Keratinocyte (primary cell): ENCODE data around the gene PARD6G. TPM values are rescaled to one million over a fixed set of nuclear protein-coding genes. Genes with fewer than 3 reads are reported as not detected.
"Not testable (repeated sequence)": the region's sequence is repeated elsewhere in the genome, so short reads cannot be mapped to it uniquely, and the experiment has no call there.

ENCODE experiments used
- DNase-seq: peaks from one replicate; pipeline ENCODE4 v3.0.0-alpha.2; 2011; ENCODE audit warnings: low read depth, missing footprints, low spot score
- FAIRE-seq: peaks from 2 replicates; lab custom pipeline; 2011; peaks lifted over from hg19 to GRCh38; lab: Jason Lieb, UNC
- H2AFZ ChIP-seq: 2 replicates; pipeline ENCODE4 v1.6.0; 2012; ENCODE audit warnings: low read length, control low read depth, inconsistent platforms; ENCODE audit not compliant: control insufficient read depth
- H3K27ac ChIP-seq: 2 replicates; pipeline ENCODE4 v1.5.1; 2011; ENCODE audit warnings: low read length; ENCODE audit not compliant: control insufficient read depth, insufficient read depth
- H3K27me3 ChIP-seq: 3 replicates; pipeline ENCODE4 v1.6.0; 2011; ENCODE audit warnings: low read length; ENCODE audit not compliant: control insufficient read depth, insufficient read depth; ENCODE audit errors: extremely low read depth
- H3K36me3 ChIP-seq, 2 experiments: 2 replicates in 1 of 2; 3 replicates in 1 of 2; pipeline ENCODE4 v1.5.1; 2011; ENCODE audit warnings: low read length in 2 of 2, mild to moderate bottlenecking in 1 of 2; ENCODE audit not compliant: control insufficient read depth in 2 of 2, insufficient read depth in 2 of 2; ENCODE audit errors: extremely low read depth in 1 of 2
- H3K4me1 ChIP-seq: 3 replicates; pipeline ENCODE4 v1.5.1; 2011; ENCODE audit warnings: low read length; ENCODE audit not compliant: control insufficient read depth, insufficient read depth; ENCODE audit errors: extremely low read depth
- H3K4me2 ChIP-seq: 3 replicates; pipeline ENCODE4 v1.6.0; 2011; ENCODE audit warnings: low read depth, low read length; ENCODE audit not compliant: control insufficient read depth, insufficient read depth; ENCODE audit errors: extremely low read depth
- H3K4me3 ChIP-seq, 3 experiments: fragments of 200-600 bp in 1 of 3; sonication (generic) in 1 of 3; 2 replicates in 2 of 3; 3 replicates in 1 of 3; pipeline ENCODE4 v1.5.1; 2011 to 2016; ENCODE audit warnings: low read length in 3 of 3, mild to moderate bottlenecking in 3 of 3, control low read depth in 2 of 3, inconsistent platforms in 1 of 3, low read depth in 1 of 3, mixed read lengths in 1 of 3, mixed run types in 1 of 3, moderate library complexity in 1 of 3; ENCODE audit not compliant: control insufficient read depth in 2 of 3, insufficient read depth in 2 of 3; ENCODE audit errors: extremely low read depth in 1 of 3
- H3K79me2 ChIP-seq: 2 replicates; pipeline ENCODE4 v1.6.0; 2012; ENCODE audit warnings: low read length; ENCODE audit not compliant: control insufficient read depth, insufficient read depth
- H3K9ac ChIP-seq: 3 replicates; pipeline ENCODE4 v1.6.0; 2011; ENCODE audit warnings: low read length; ENCODE audit not compliant: control insufficient read depth, insufficient read depth; ENCODE audit errors: extremely low read depth
- H3K9me1 ChIP-seq: 3 replicates; pipeline ENCODE4 v1.6.0; 2011; ENCODE audit warnings: low read length; ENCODE audit not compliant: control insufficient read depth, insufficient read depth; ENCODE audit errors: extremely low read depth
- H3K9me3 ChIP-seq: 2 replicates; pipeline ENCODE4 v1.5.1; 2012; ENCODE audit warnings: low read depth, low read length; ENCODE audit not compliant: control insufficient read depth
- H4K20me1 ChIP-seq: 3 replicates; pipeline ENCODE4 v1.6.0; 2011; ENCODE audit warnings: low read length; ENCODE audit not compliant: control insufficient read depth, insufficient read depth; ENCODE audit errors: extremely low read depth
- EZH2 ChIP-seq: IDR thresholded peaks from one replicate; pipeline ENCODE4 v1.6.1; 2012; ENCODE audit warnings: inconsistent platforms, mild to moderate bottlenecking, low read length, moderate library complexity
- dilution Hi-C: fragments of 300-500 bp; cut with MboI; formaldehyde crosslinking; loops from one replicate; pipeline ENCODE4 v1.7.0; 2020; ENCODE audit warnings: low sequenced_read_pairs; ENCODE audit not compliant: extremely low pct_ligation_motif_present
- polyA plus RNA-seq, 5 experiments: library from polyadenylated mRNA; depleted of rRNA in 3 of 5; stranded (reverse) in 3 of 5; stranded (forward) in 1 of 5; unstranded in 1 of 5; fragments of >200 nt; gene quantifications; 1 replicate in 1 of 5; 2 replicates in 3 of 5; 3 replicates in 1 of 5; pipeline versions ENCODE4 v1.2.1 to v1.2.3, GENCODE V29; 2011 to 2012; ENCODE audit warnings: missing spikeins in 2 of 5, low read depth in 1 of 5, low replicate concordance in 1 of 5
- TF ChIP-seq, protein P1 (sequence below), 3 experiments: IDR thresholded peaks in 1 of 3; conservative IDR thresholded peaks in 1 of 3; optimal IDR thresholded peaks in 1 of 3; 2 replicates in 2 of 3; 3 replicates in 1 of 3; pipeline versions ENCODE3 to v1.5.1; 2011; ENCODE audit warnings: low read length in 3 of 3, mild to moderate bottlenecking in 3 of 3, moderate library complexity in 2 of 3, control low read depth in 1 of 3, inconsistent platforms in 1 of 3; ENCODE audit not compliant: insufficient read depth in 2 of 3; ENCODE audit errors: extremely low read depth in 1 of 3

PARD6G gene
- polyA plus RNA-seq, 1 donor (not counting 4 experiments of a cell fraction or from before 2014, with no cell fraction given): 21.3 TPM

DNA sequence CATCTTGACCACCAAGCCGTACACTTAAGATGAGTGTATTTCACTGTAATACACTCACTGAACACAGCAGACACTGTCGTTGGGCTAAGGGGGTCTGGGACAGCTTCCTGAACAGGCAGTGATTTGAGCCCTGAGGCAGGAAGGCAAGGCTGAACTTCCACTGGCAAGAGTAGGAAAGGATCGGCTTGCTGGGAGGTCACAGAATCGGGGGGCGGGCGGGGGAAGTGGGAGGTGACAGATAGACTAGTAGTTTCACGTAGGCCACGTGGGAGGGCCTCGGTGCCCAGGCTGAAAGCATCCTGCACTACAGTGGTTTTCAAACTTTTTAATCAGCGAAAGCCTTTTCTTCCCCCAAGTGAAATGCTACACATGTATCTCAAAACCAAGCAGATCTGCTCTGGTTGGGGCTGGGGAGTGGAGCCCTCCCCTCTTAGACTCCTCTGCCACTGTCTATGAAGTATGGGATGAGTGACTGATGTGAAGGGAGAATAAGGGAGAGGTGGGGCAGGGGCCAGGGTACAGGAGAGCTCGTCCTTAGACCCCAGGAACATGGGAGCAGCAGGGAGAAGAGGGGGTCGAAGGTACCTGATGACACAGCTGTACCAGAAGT is 8.6 kb downstream of the PARD6G start:
- H3K27ac ChIP-seq: no peak overlapping the region
- dilution Hi-C loops: no loop called here
- no peak overlapping the region for H3K9ac ChIP-seq
- TF ChIP-seq, protein P1, sequence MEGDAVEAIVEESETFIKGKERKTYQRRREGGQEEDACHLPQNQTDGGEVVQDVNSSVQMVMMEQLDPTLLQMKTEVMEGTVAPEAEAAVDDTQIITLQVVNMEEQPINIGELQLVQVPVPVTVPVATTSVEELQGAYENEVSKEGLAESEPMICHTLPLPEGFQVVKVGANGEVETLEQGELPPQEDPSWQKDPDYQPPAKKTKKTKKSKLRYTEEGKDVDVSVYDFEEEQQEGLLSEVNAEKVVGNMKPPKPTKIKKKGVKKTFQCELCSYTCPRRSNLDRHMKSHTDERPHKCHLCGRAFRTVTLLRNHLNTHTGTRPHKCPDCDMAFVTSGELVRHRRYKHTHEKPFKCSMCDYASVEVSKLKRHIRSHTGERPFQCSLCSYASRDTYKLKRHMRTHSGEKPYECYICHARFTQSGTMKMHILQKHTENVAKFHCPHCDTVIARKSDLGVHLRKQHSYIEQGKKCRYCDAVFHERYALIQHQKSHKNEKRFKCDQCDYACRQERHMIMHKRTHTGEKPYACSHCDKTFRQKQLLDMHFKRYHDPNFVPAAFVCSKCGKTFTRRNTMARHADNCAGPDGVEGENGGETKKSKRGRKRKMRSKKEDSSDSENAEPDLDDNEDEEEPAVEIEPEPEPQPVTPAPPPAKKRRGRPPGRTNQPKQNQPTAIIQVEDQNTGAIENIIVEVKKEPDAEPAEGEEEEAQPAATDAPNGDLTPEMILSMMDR (optimal IDR thresholded peaks at IDR 0.05 in 1 of 3, IDR thresholded peaks at IDR 0.05 in 1 of 3, conservative IDR thresholded peaks at IDR 0.05 in 1 of 3; ENCODE audit: extremely low read depth in 1 of 3, insufficient read depth in 2 of 3, low read length in 3 of 3): no peak
- no peak for TF ChIP-seq EZH2
- DNase-seq: no peak
- H3K79me2 ChIP-seq: peaks cover 60% of the 10 kb centered on the region
- H3K9me1 ChIP-seq: peaks cover 6% of the 10 kb centered on the region
- peaks cover 24% of the 10 kb centered on the region for H3K4me1 ChIP-seq
- H3K4me3 ChIP-seq: no peak overlapping the region
- no peaks in the 10 kb centered on the region for H3K36me3 ChIP-seq
- no peak overlapping the region for H3K4me2 ChIP-seq
- H2AFZ ChIP-seq: no peak overlapping the region
- no peaks in the 10 kb centered on the region for H3K27me3 ChIP-seq
- no peak for FAIRE-seq
- peaks cover 14% of the 10 kb centered on the region for H4K20me1 ChIP-seq
- H3K9me3 ChIP-seq: no peaks in the 10 kb centered on the region

- dilution Hi-C loops, H3K36me3 ChIP-seq, H3K9me3 ChIP-seq, H3K9ac ChIP-seq, H3K4me3 ChIP-seq, H2AFZ ChIP-seq, FAIRE-seq, H3K9me1 ChIP-seq, H3K4me2 ChIP-seq, H3K27me3 ChIP-seq, H3K27ac ChIP-seq, DNase-seq: not testable (repeated sequence)
- H3K4me1 ChIP-seq: peaks cover 26% of the 10 kb centered on the region
- H4K20me1 ChIP-seq: peaks cover 27% of the 10 kb centered on the region
- peaks cover 62% of the 10 kb centered on the region for H3K79me2 ChIP-seq
Observed at GRCh38 chr18:80237519-80237918, 9.8 kb downstream of the PARD6G start.

- H3K4me3 ChIP-seq: no peak overlapping the region
- H3K36me3 ChIP-seq: peaks cover 0 to 5% of the 10 kb centered on the region in 2 experiments
- H3K9me3 ChIP-seq: no peaks in the 10 kb centered on the region
- no peak overlapping the region for H3K9ac ChIP-seq
- peaks cover 56% of the 10 kb centered on the region for H3K79me2 ChIP-seq
- peaks cover 6% of the 10 kb centered on the region for H3K9me1 ChIP-seq
- H3K4me1 ChIP-seq: peaks cover 29% of the 10 kb centered on the region
- H4K20me1 ChIP-seq: peaks cover 38% of the 10 kb centered on the region
- DNase-seq (no peak), FAIRE-seq (no peak)
- TF ChIP-seq, protein P1 (optimal IDR thresholded peaks at IDR 0.05 in 1 of 3, IDR thresholded peaks at IDR 0.05 in 1 of 3, conservative IDR thresholded peaks at IDR 0.05 in 1 of 3; ENCODE audit: extremely low read depth in 1 of 3, insufficient read depth in 2 of 3, low read length in 3 of 3): no peak
- no peak for TF ChIP-seq EZH2
- dilution Hi-C loops: no loop called here
- peak overlapping the region; percentile 51 for H3K4me2 ChIP-seq
- peak overlapping the region; percentile 22 for H3K27ac ChIP-seq
- H3K27me3 ChIP-seq: no peaks in the 10 kb centered on the region
- no peak overlapping the region for H2AFZ ChIP-seq
Observed at GRCh38 chr18:80234398-80234797, 12.9 kb downstream of the PARD6G start.
